ENCODE results near the gene RRP1.

- TF ChIP-seq CTCF (IDR thresholded peaks at IDR 0.05; ENCODE audit: insufficient read depth, low read length, poor library complexity, severe bottlenecking) (peak; percentile 87), EZH2phosphoT487 (conservative IDR thresholded peaks at IDR 0.05; ENCODE audit: low read length) (no peak)
Observed at GRCh38 chr21:43789276-43790009, at the start of gene RRP1.
